Immature natural killer cell (primary cell): ENCODE data around the gene BMP7. TPM values are rescaled to one million over a fixed set of nuclear protein-coding genes. Genes with fewer than 3 reads are reported as not detected.
"Not testable (repeated sequence)": the region's sequence is repeated elsewhere in the genome, so short reads cannot be mapped to it uniquely, and the experiment has no call there.

ENCODE experiments used
- DNase-seq, 3 donors: peaks; one replicate each; pipeline ENCODE4 v3.0.0; 2022; ENCODE audit warnings: mixed read lengths in 1 of 3
- H3K27ac Mint-ChIP-seq, 6 donors: one replicate each; pipeline ENCODE4 v1.8.0; 2020; ENCODE audit warnings: mixed read lengths in 6 of 6, mild to moderate bottlenecking in 5 of 6, inconsistent platforms in 4 of 6, moderate library complexity in 3 of 6
- H3K27me3 Mint-ChIP-seq, 3 donors: one replicate each; pipeline ENCODE4 v1.8.0; 2020 to 2021; ENCODE audit warnings: low read depth in 3 of 3, mild to moderate bottlenecking in 3 of 3, mixed read lengths in 3 of 3, moderate library complexity in 3 of 3, inconsistent platforms in 1 of 3
- H3K36me3 Mint-ChIP-seq, 3 donors: one replicate each; pipeline ENCODE4 v1.8.0; 2020; ENCODE audit warnings: mixed read lengths in 3 of 3, inconsistent platforms in 2 of 3, mild to moderate bottlenecking in 2 of 3
- H3K4me1 Mint-ChIP-seq, 2 donors: one replicate each; pipeline ENCODE4 v1.8.0; 2020; ENCODE audit warnings: inconsistent platforms in 2 of 2, mild to moderate bottlenecking in 2 of 2, mixed read lengths in 2 of 2, moderate library complexity in 1 of 2
- H3K4me3 Mint-ChIP-seq, 5 donors: one replicate each; pipeline ENCODE4 v1.8.0; 2020; ENCODE audit warnings: mild to moderate bottlenecking in 5 of 5, mixed read lengths in 5 of 5, inconsistent platforms in 3 of 5, moderate library complexity in 3 of 5
- H3K9me3 Mint-ChIP-seq, 6 donors: one replicate each; pipeline ENCODE4 v1.8.0; 2020; ENCODE audit warnings: mild to moderate bottlenecking in 6 of 6, mixed read lengths in 6 of 6, inconsistent platforms in 4 of 6, moderate library complexity in 3 of 6
- polyA plus RNA-seq, 3 donors: library from polyadenylated mRNA; unstranded; fragments of 300-500 nt; fragmentation: Illumina TruSeq; gene quantifications; one replicate each; pipeline ENCODE4 v1.2.3, GENCODE V29; 2021

BMP7 gene
- polyA plus RNA-seq, 3 donors from 2014 or later = not detected

GRCh38 chr20:57166568-57167291 lies 99.7 kb downstream of the BMP7 start:
- H3K4me3 Mint-ChIP-seq = no peak overlapping the region
- H3K27me3 Mint-ChIP-seq = peaks cover 0 to 6% (median 2%) of the 10 kb centered on the region in 3 donors
- no peak overlapping the region for H3K27ac Mint-ChIP-seq
- H3K36me3 Mint-ChIP-seq = no peaks in the 10 kb centered on the region
- no peak for DNase-seq
- no peaks in the 10 kb centered on the region for H3K4me1 Mint-ChIP-seq
- H3K9me3 Mint-ChIP-seq = no peaks in the 10 kb centered on the region

GRCh38 chr20:57165427-57166004 lies 100.9 kb downstream of the BMP7 start:
- Mint-ChIP-seq H3K4me3 (no peak overlapping the region), H3K36me3 (no peaks in the 10 kb centered on the region), H3K9me3 (no peaks in the 10 kb centered on the region), H3K4me1 (no peaks in the 10 kb centered on the region), H3K27me3 (peaks cover 0 to 11% (median 2%) of the 10 kb centered on the region in 3 donors), H3K27ac (no peak overlapping the region)
- no peak for DNase-seq

GRCh38 chr20:57164872-57165271 lies 101.6 kb downstream of the BMP7 start:
- H3K27ac Mint-ChIP-seq = peak overlapping the region in 1 of 6 donors; percentile 50
- no peak for DNase-seq
- H3K4me1 Mint-ChIP-seq = no peaks in the 10 kb centered on the region
- peaks cover 0 to 7% (median 2%) of the 10 kb centered on the region in 3 donors for H3K27me3 Mint-ChIP-seq
- H3K9me3 Mint-ChIP-seq = no peaks in the 10 kb centered on the region
- no peak overlapping the region for H3K4me3 Mint-ChIP-seq
- H3K36me3 Mint-ChIP-seq = no peaks in the 10 kb centered on the region

GRCh38 chr20:57163041-57163440 lies 103.4 kb downstream of the BMP7 start:
- H3K27ac Mint-ChIP-seq = no peak overlapping the region
- H3K9me3 Mint-ChIP-seq = no peaks in the 10 kb centered on the region
- DNase-seq = no peak
- no peaks in the 10 kb centered on the region for H3K4me1 Mint-ChIP-seq
- H3K27me3 Mint-ChIP-seq = peaks cover 2 to 7% (median 2%) of the 10 kb centered on the region in 3 donors
- H3K4me3 Mint-ChIP-seq = no peak overlapping the region
- no peaks in the 10 kb centered on the region for H3K36me3 Mint-ChIP-seq

- Mint-ChIP-seq H3K27me3 (peaks cover 2 to 7% (median 2%) of the 10 kb centered on the region in 3 donors), H3K27ac (no peak overlapping the region), H3K36me3 (no peaks in the 10 kb centered on the region), H3K4me1 (no peaks in the 10 kb centered on the region), H3K9me3 (no peaks in the 10 kb centered on the region), H3K4me3 (no peak overlapping the region)
- no peak for DNase-seq
Measured at GRCh38 chr20:57162362-57162652, 104.1 kb downstream of the BMP7 start.

- no peaks in the 10 kb centered on the region for H3K36me3 Mint-ChIP-seq
- H3K4me3 Mint-ChIP-seq = no peak overlapping the region
Measured at GRCh38 chr20:57161478-57162361, 104.7 kb downstream of the BMP7 start.

GRCh38 chr20:57160985-57161384 lies 105.5 kb downstream of the BMP7 start:
- H3K9me3 Mint-ChIP-seq = no peaks in the 10 kb centered on the region
- H3K27ac Mint-ChIP-seq = no peak overlapping the region

More at GRCh38 chr20:57161478-57162361, 104.7 kb downstream of the BMP7 start:
- Mint-ChIP-seq H3K27me3 (peaks cover 2 to 7% (median 2%) of the 10 kb centered on the region in 3 donors), H3K4me1 (no peaks in the 10 kb centered on the region), H3K27ac (no peak overlapping the region), H3K9me3 (no peaks in the 10 kb centered on the region)
- DNase-seq = no peak

GRCh38 chr20:57159945-57160610 lies 106.4 kb downstream of the BMP7 start:
- Mint-ChIP-seq H3K27ac (no peak overlapping the region), H3K4me1 (no peaks in the 10 kb centered on the region), H3K27me3 (peaks cover 0 to 12% (median 2%) of the 10 kb centered on the region in 3 donors), H3K4me3 (no peak overlapping the region), H3K9me3 (no peaks in the 10 kb centered on the region), H3K36me3 (no peaks in the 10 kb centered on the region)
- DNase-seq = no peak

More at GRCh38 chr20:57160985-57161384, 105.5 kb downstream of the BMP7 start:
- no peak overlapping the region for H3K4me3 Mint-ChIP-seq
- H3K27me3 Mint-ChIP-seq = peaks cover 0 to 9% (median 2%) of the 10 kb centered on the region in 3 donors
- no peaks in the 10 kb centered on the region for H3K4me1 Mint-ChIP-seq
- no peaks in the 10 kb centered on the region for H3K36me3 Mint-ChIP-seq
- no peak for DNase-seq

GRCh38 chr20:57159193-57159851 lies 107.1 kb downstream of the BMP7 start:
- Mint-ChIP-seq H3K4me1 (no peaks in the 10 kb centered on the region), H3K4me3 (no peak overlapping the region), H3K27me3 (peaks cover 0 to 12% (median 2%) of the 10 kb centered on the region in 3 donors), H3K9me3 (no peaks in the 10 kb centered on the region), H3K36me3 (no peaks in the 10 kb centered on the region), H3K27ac (no peak overlapping the region)
- no peak for DNase-seq

GRCh38 chr20:57158474-57158873 lies 108.0 kb downstream of the BMP7 start:
- no peak overlapping the region for H3K27ac Mint-ChIP-seq
- H3K36me3 Mint-ChIP-seq = no peaks in the 10 kb centered on the region
- H3K9me3 Mint-ChIP-seq = no peaks in the 10 kb centered on the region
- H3K4me1 Mint-ChIP-seq = no peaks in the 10 kb centered on the region
- no peak overlapping the region for H3K4me3 Mint-ChIP-seq
- peaks cover 0 to 12% (median 2%) of the 10 kb centered on the region in 3 donors for H3K27me3 Mint-ChIP-seq
- no peak for DNase-seq

- not testable (repeated sequence) for H3K36me3 Mint-ChIP-seq, H3K9me3 Mint-ChIP-seq, H3K4me3 Mint-ChIP-seq, H3K27ac Mint-ChIP-seq, H3K4me1 Mint-ChIP-seq, DNase-seq
- H3K27me3 Mint-ChIP-seq = peaks cover 0 to 12% (median 5%) of the 10 kb centered on the region in 3 donors
Measured at GRCh38 chr20:57157787-57158186, 108.7 kb downstream of the BMP7 start.

GRCh38 chr20:57157106-57157691 lies 109.2 kb downstream of the BMP7 start:
- no peak for DNase-seq
- H3K36me3 Mint-ChIP-seq = no peaks in the 10 kb centered on the region
- peaks cover 0 to 12% (median 5%) of the 10 kb centered on the region in 3 donors for H3K27me3 Mint-ChIP-seq
- H3K4me3 Mint-ChIP-seq = no peak overlapping the region
- no peak overlapping the region for H3K27ac Mint-ChIP-seq
- H3K9me3 Mint-ChIP-seq = no peaks in the 10 kb centered on the region
- no peaks in the 10 kb centered on the region for H3K4me1 Mint-ChIP-seq
